ENCODE measurements around the gene NAMPT. TPM values are rescaled to one million over a fixed set of nuclear protein-coding genes. Genes with fewer than 3 reads are reported as not detected.

Gene NAMPT
- total RNA-seq, 1 donor from 2014 or later, result 130 TPM

- Histone ChIP-seq H3K27me3 (ENCODE audit: control insufficient read depth, insufficient read depth, low read length) (no peaks in the 10 kb centered on the region), H3K36me3 (ENCODE audit: control insufficient read depth, insufficient read depth, low read length) (no peaks in the 10 kb centered on the region), H3K4me3 (ENCODE audit: low read depth, low read length) (no peak overlapping the region)
- no peak for TF ChIP-seq CTCF (IDR thresholded peaks at IDR 0.05; ENCODE audit: insufficient read depth, low read length, poor library complexity, severe bottlenecking)
- no peak for DNase-seq (ENCODE audit: low read depth)
Measured at GRCh38 chr7:106316947-106317346, 32.2 kb upstream of the NAMPT start.

- Histone ChIP-seq H3K4me3 (ENCODE audit: low read depth, low read length) (no peak overlapping the region), H3K36me3 (ENCODE audit: control insufficient read depth, insufficient read depth, low read length) (no peaks in the 10 kb centered on the region), H3K27me3 (ENCODE audit: control insufficient read depth, insufficient read depth, low read length) (no peaks in the 10 kb centered on the region)
- no peak for DNase-seq (ENCODE audit: low read depth)
- TF ChIP-seq CTCF (IDR thresholded peaks at IDR 0.05; ENCODE audit: insufficient read depth, low read length, poor library complexity, severe bottlenecking), result no peak
Measured at GRCh38 chr7:106314875-106315274, 30.1 kb upstream of the NAMPT start.

GRCh38 chr7:106313966-106314365 lies 29.2 kb upstream of the NAMPT start:
- Histone ChIP-seq H3K4me3 (ENCODE audit: low read depth, low read length) (no peak overlapping the region), H3K36me3 (ENCODE audit: control insufficient read depth, insufficient read depth, low read length) (no peaks in the 10 kb centered on the region), H3K27me3 (ENCODE audit: control insufficient read depth, insufficient read depth, low read length) (no peaks in the 10 kb centered on the region)
- TF ChIP-seq CTCF (IDR thresholded peaks at IDR 0.05; ENCODE audit: insufficient read depth, low read length, poor library complexity, severe bottlenecking), result no peak
- DNase-seq (ENCODE audit: low read depth), result no peak

- H3K4me3 ChIP-seq (ENCODE audit: low read depth, low read length), result no peak overlapping the region
- TF ChIP-seq CTCF (IDR thresholded peaks at IDR 0.05; ENCODE audit: insufficient read depth, low read length, poor library complexity, severe bottlenecking), result no peak
- peak; percentile 55 for DNase-seq (ENCODE audit: low read depth)
- no peaks in the 10 kb centered on the region for H3K36me3 ChIP-seq (ENCODE audit: control insufficient read depth, insufficient read depth, low read length)
- no peaks in the 10 kb centered on the region for H3K27me3 ChIP-seq (ENCODE audit: control insufficient read depth, insufficient read depth, low read length)
Measured at GRCh38 chr7:106313456-106313901, 28.7 kb upstream of the NAMPT start.

- H3K4me3 ChIP-seq (ENCODE audit: low read depth, low read length), result no peak overlapping the region
- H3K36me3 ChIP-seq (ENCODE audit: control insufficient read depth, insufficient read depth, low read length), result no peaks in the 10 kb centered on the region
- TF ChIP-seq CTCF (IDR thresholded peaks at IDR 0.05; ENCODE audit: insufficient read depth, low read length, poor library complexity, severe bottlenecking), result no peak
- DNase-seq (ENCODE audit: low read depth), result no peak
- H3K27me3 ChIP-seq (ENCODE audit: control insufficient read depth, insufficient read depth, low read length), result no peaks in the 10 kb centered on the region
Measured at GRCh38 chr7:106312906-106313305, 28.1 kb upstream of the NAMPT start.

- no peak for TF ChIP-seq CTCF (IDR thresholded peaks at IDR 0.05; ENCODE audit: insufficient read depth, low read length, poor library complexity, severe bottlenecking)
- H3K4me3 ChIP-seq (ENCODE audit: low read depth, low read length), result no peak overlapping the region
- no peaks in the 10 kb centered on the region for H3K27me3 ChIP-seq (ENCODE audit: control insufficient read depth, insufficient read depth, low read length)
- no peaks in the 10 kb centered on the region for H3K36me3 ChIP-seq (ENCODE audit: control insufficient read depth, insufficient read depth, low read length)
- DNase-seq (ENCODE audit: low read depth), result no peak
Measured at GRCh38 chr7:106312099-106312871, 27.5 kb upstream of the NAMPT start.

All from kidney epithelial cell (primary cell).